NOMO-1 treated with DMSO at 0.1 percent for 48 hours (cell line): ENCODE measurements around the gene NPPC.

Experiments
- DNase-seq: peaks from one replicate; lab custom pipeline; 2025; ENCODE audit not compliant: unreplicated experiment; lab: John Stamatoyannopoulos, UW

The NPPC gene

GRCh38 chr2:231935815-231936214 lies 9.6 kb upstream of the NPPC start:
- DNase-seq, result no peak

GRCh38 chr2:231935207-231935524 lies 9.0 kb upstream of the NPPC start:
- no peak for DNase-seq

- no peak for DNase-seq
These were observed 8.4 kb upstream of the NPPC start for GRCh38 chr2:231934441-231935206.

- DNase-seq, result no peak
These were observed 7.8 kb upstream of the NPPC start for GRCh38 chr2:231933916-231934401.

GRCh38 chr2:231932985-231933915 lies 7.1 kb upstream of the NPPC start:
- DNase-seq, result no peak

GRCh38 chr2:231932711-231932970 lies 6.4 kb upstream of the NPPC start:
- DNase-seq, result no peak

- DNase-seq, result no peak
These were observed 5.3 kb upstream of the NPPC start for GRCh38 chr2:231931481-231931915.

GRCh38 chr2:231930593-231931281 lies 4.5 kb upstream of the NPPC start:
- DNase-seq, result no peak

- DNase-seq, result no peak
These were observed 3.9 kb upstream of the NPPC start for GRCh38 chr2:231929961-231930592.

GRCh38 chr2:231928901-231929725 lies 2.9 kb upstream of the NPPC start:
- DNase-seq, result no peak

- DNase-seq, result no peak
These were observed 2.3 kb upstream of the NPPC start for GRCh38 chr2:231928481-231928880.

- DNase-seq, result no peak
These were observed 1.3 kb upstream of the NPPC start for GRCh38 chr2:231927566-231927890.

GRCh38 chr2:231926761-231927565 lies 767 bp upstream of the NPPC start:
- peak; percentile 46 for DNase-seq

- DNase-seq, result peak; percentile 61
These were observed 655 bp downstream of the NPPC start for GRCh38 chr2:231925303-231926179.

- no peak for DNase-seq
These were observed 1.3 kb downstream of the NPPC start for GRCh38 chr2:231924889-231925275.

GRCh38 chr2:231923951-231924888 lies 2.0 kb downstream of the NPPC start:
- DNase-seq, result no peak

- no peak for DNase-seq
These were observed 3.2 kb downstream of the NPPC start for GRCh38 chr2:231923010-231923344.
